ENCODE measurements around the gene CAMK4.

CAMK4 gene

GRCh38 chr5:111321376-111321775, 97.2 kb downstream of the CAMK4 start:
- Histone ChIP-seq H3K9ac (ENCODE audit: low read depth, low read length, poor library complexity, severe bottlenecking) (no peak overlapping the region), H3K4me1 (ENCODE audit: insufficient read depth, low read length, poor library complexity, severe bottlenecking) (no peaks in the 10 kb centered on the region), H3K9me2 (replicated peaks; ENCODE audit: low read depth, low read length) (no peaks in the 10 kb centered on the region), H3K36me3 (ENCODE audit: insufficient read depth, low read length) (no peaks in the 10 kb centered on the region), H2AFZ (ENCODE audit: low read length) (no peak overlapping the region), H4K20me1 (ENCODE audit: insufficient read depth, low read length, poor library complexity, severe bottlenecking) (no peaks in the 10 kb centered on the region), H3F3A (ENCODE audit: low read depth) (no peaks in the 10 kb centered on the region), H3K27me3 (ENCODE audit: insufficient read depth, low read length, poor library complexity, severe bottlenecking) (no peaks in the 10 kb centered on the region), H3K79me2 (ENCODE audit: insufficient read depth, low read length) (0 out of 2 replicates have a peak, but pooled peaks cover 1% of the 10 kb centered on the region), H3K4me2 (ENCODE audit: low read depth, low read length, poor library complexity, severe bottlenecking) (no peak overlapping the region), H3K4me3 (ENCODE audit: low read length, poor library complexity, severe bottlenecking) (no peak overlapping the region), H3K9me3 (ENCODE audit: insufficient read depth, low read depth, low read length) (no peaks in the 10 kb centered on the region)
- no peak for TF ChIP-seq CTCF (conservative IDR thresholded peaks at IDR 0.05; ENCODE audit: low read length)
- TF ChIP-seq EZH2phosphoT487 (IDR thresholded peaks at IDR 0.05; ENCODE audit: borderline replicate concordance), result no peak

- Histone ChIP-seq H3K36me3 (ENCODE audit: insufficient read depth, low read length) (no peaks in the 10 kb centered on the region), H4K20me1 (ENCODE audit: insufficient read depth, low read length, poor library complexity, severe bottlenecking) (no peaks in the 10 kb centered on the region), H3K9me2 (replicated peaks; ENCODE audit: low read depth, low read length) (no peaks in the 10 kb centered on the region), H3K79me2 (ENCODE audit: insufficient read depth, low read length) (no peaks in the 10 kb centered on the region), H3K9ac (ENCODE audit: low read depth, low read length, poor library complexity, severe bottlenecking) (no peak overlapping the region), H3K9me3 (ENCODE audit: insufficient read depth, low read depth, low read length) (no peaks in the 10 kb centered on the region), H3K27me3 (ENCODE audit: insufficient read depth, low read length, poor library complexity, severe bottlenecking) (no peaks in the 10 kb centered on the region), H2AFZ (ENCODE audit: low read length) (no peak overlapping the region), H3K4me3 (ENCODE audit: low read length, poor library complexity, severe bottlenecking) (no peak overlapping the region), H3K4me2 (ENCODE audit: low read depth, low read length, poor library complexity, severe bottlenecking) (no peak overlapping the region), H3K4me1 (ENCODE audit: insufficient read depth, low read length, poor library complexity, severe bottlenecking) (no peaks in the 10 kb centered on the region), H3F3A (ENCODE audit: low read depth) (no peaks in the 10 kb centered on the region)
- TF ChIP-seq EZH2phosphoT487 (IDR thresholded peaks at IDR 0.05; ENCODE audit: borderline replicate concordance) (no peak), CTCF (conservative IDR thresholded peaks at IDR 0.05; ENCODE audit: low read length) (no peak)
These were observed 102.4 kb downstream of the CAMK4 start for GRCh38 chr5:111326551-111326950.

GRCh38 chr5:111337133-111337532, 112.9 kb downstream of the CAMK4 start:
- Histone ChIP-seq H3K4me1 (ENCODE audit: insufficient read depth, low read length, poor library complexity, severe bottlenecking) (no peaks in the 10 kb centered on the region), H3K9me2 (replicated peaks; ENCODE audit: low read depth, low read length) (no peaks in the 10 kb centered on the region), H3K27me3 (ENCODE audit: insufficient read depth, low read length, poor library complexity, severe bottlenecking) (no peaks in the 10 kb centered on the region), H3K4me3 (ENCODE audit: low read length, poor library complexity, severe bottlenecking) (no peak overlapping the region), H3K36me3 (ENCODE audit: insufficient read depth, low read length) (no peaks in the 10 kb centered on the region), H4K20me1 (ENCODE audit: insufficient read depth, low read length, poor library complexity, severe bottlenecking) (no peaks in the 10 kb centered on the region), H3K4me2 (ENCODE audit: low read depth, low read length, poor library complexity, severe bottlenecking) (no peak overlapping the region), H3F3A (ENCODE audit: low read depth) (no peaks in the 10 kb centered on the region), H3K79me2 (ENCODE audit: insufficient read depth, low read length) (peaks cover 16% of the 10 kb centered on the region), H3K9me3 (ENCODE audit: insufficient read depth, low read depth, low read length) (no peaks in the 10 kb centered on the region), H2AFZ (ENCODE audit: low read length) (no peak overlapping the region), H3K9ac (ENCODE audit: low read depth, low read length, poor library complexity, severe bottlenecking) (no peak overlapping the region)
- TF ChIP-seq CTCF (conservative IDR thresholded peaks at IDR 0.05; ENCODE audit: low read length) (no peak), EZH2phosphoT487 (IDR thresholded peaks at IDR 0.05; ENCODE audit: borderline replicate concordance) (no peak)
